Smooth muscle cell of the brain vasculature (primary cell): ENCODE results near the gene NFIX.

Experiments
- DNase-seq: peaks from one replicate; pipeline ENCODE4 v3.0.0-alpha.2; 2012; ENCODE audit warnings: low read depth, low spot score

The NFIX gene

GRCh38 chr19:13072188-13072908 is 77.1 kb downstream of the NFIX start:
- DNase-seq: no peak

- DNase-seq: no peak
Measured at GRCh38 chr19:13073263-13073662, 78.0 kb downstream of the NFIX start.

- DNase-seq: no peak
Measured at GRCh38 chr19:13074378-13074777, 79.1 kb downstream of the NFIX start.

- no peak for DNase-seq
Measured at GRCh38 chr19:13076320-13076719, 81.0 kb downstream of the NFIX start.

- DNase-seq: no peak
Measured at GRCh38 chr19:13076787-13077186, 81.5 kb downstream of the NFIX start.

- DNase-seq: no peak
Measured at GRCh38 chr19:13077240-13077639, 82.0 kb downstream of the NFIX start.

GRCh38 chr19:13078381-13078780 is 83.1 kb downstream of the NFIX start:
- DNase-seq: no peak

- DNase-seq: no peak
Measured at GRCh38 chr19:13078897-13079541, 83.7 kb downstream of the NFIX start.

- no peak for DNase-seq
Measured at GRCh38 chr19:13079542-13079986, 84.3 kb downstream of the NFIX start.

GRCh38 chr19:13082192-13083007 is 87.1 kb downstream of the NFIX start:
- peak; percentile 93 for DNase-seq

GRCh38 chr19:13083008-13083404 is 87.7 kb downstream of the NFIX start:
- DNase-seq: no peak

GRCh38 chr19:13083627-13084026 is 88.4 kb downstream of the NFIX start:
- no peak for DNase-seq

GRCh38 chr19:13085666-13086065 is 90.4 kb downstream of the NFIX start:
- no peak for DNase-seq

GRCh38 chr19:13086341-13086740 is 91.1 kb downstream of the NFIX start:
- DNase-seq: no peak

- no peak for DNase-seq
Measured at GRCh38 chr19:13087295-13087694, 92.0 kb downstream of the NFIX start.

GRCh38 chr19:13087795-13088537 is 92.7 kb downstream of the NFIX start:
- DNase-seq: no peak

- DNase-seq: no peak
Measured at GRCh38 chr19:13089139-13089856, 94.0 kb downstream of the NFIX start.

- no peak for DNase-seq
Measured at GRCh38 chr19:13089857-13090507, 94.7 kb downstream of the NFIX start.

- no peak for DNase-seq
Measured at GRCh38 chr19:13090511-13091231, 95.4 kb downstream of the NFIX start.
